Measurements from ENCODE around the gene CCDC12.

CCDC12 gene

GRCh38 chr3:46932455-46933225, 43.9 kb downstream of the CCDC12 start:
- ATAC-seq = no peak
- TF ChIP-seq ISL1 (CRISPR knock-in tag; IDR thresholded peaks at IDR 0.05) (no peak), CSRNP3 (CRISPR knock-in tag; IDR thresholded peaks at IDR 0.05) (no peak), ESRRG (CRISPR knock-in tag; IDR thresholded peaks at IDR 0.05) (no peak), TOX (CRISPR knock-in tag; IDR thresholded peaks at IDR 0.05; ENCODE audit: borderline replicate concordance) (no peak), CREB5 (CRISPR knock-in tag; IDR thresholded peaks at IDR 0.05; ENCODE audit: low read depth) (no peak), ZNF565 (CRISPR knock-in tag; conservative IDR thresholded peaks at IDR 0.05; ENCODE audit: low read depth) (no peak), ZFP30 (CRISPR knock-in tag; IDR thresholded peaks at IDR 0.05) (no peak), ZC3H10 (CRISPR knock-in tag; IDR thresholded peaks at IDR 0.05) (no peak), POU6F1 (CRISPR knock-in tag; IDR thresholded peaks at IDR 0.05; ENCODE audit: borderline replicate concordance, low read depth) (no peak), PPARA (CRISPR knock-in tag; IDR thresholded peaks at IDR 0.05; ENCODE audit: borderline replicate concordance) (no peak), TCF4 (CRISPR knock-in tag; IDR thresholded peaks at IDR 0.05; ENCODE audit: borderline replicate concordance) (no peak), PATZ1 (CRISPR knock-in tag; IDR thresholded peaks at IDR 0.05; ENCODE audit: borderline replicate concordance) (no peak)

- TF ChIP-seq TOX (CRISPR knock-in tag; IDR thresholded peaks at IDR 0.05; ENCODE audit: borderline replicate concordance) = no peak
- no peak for TF ChIP-seq SNAI2 (CRISPR knock-in tag; IDR thresholded peaks at IDR 0.05)
- TF ChIP-seq ZNF70 (CRISPR knock-in tag; IDR thresholded peaks at IDR 0.05) = no peak
- no peak for TF ChIP-seq ZFP30 (CRISPR knock-in tag; IDR thresholded peaks at IDR 0.05)
- no peak for TF ChIP-seq CSDC2 (CRISPR knock-in tag; IDR thresholded peaks at IDR 0.05)
- no peak for TF ChIP-seq CREB5 (CRISPR knock-in tag; IDR thresholded peaks at IDR 0.05; ENCODE audit: low read depth)
- no peak for TF ChIP-seq ZNF8 (CRISPR knock-in tag; IDR thresholded peaks at IDR 0.05)
- TF ChIP-seq GLIS3 (CRISPR knock-in tag; IDR thresholded peaks at IDR 0.05) = no peak
- TF ChIP-seq ZNF565 (CRISPR knock-in tag; conservative IDR thresholded peaks at IDR 0.05; ENCODE audit: low read depth) = no peak
- no peak for ATAC-seq
Observed at GRCh38 chr3:46931631-46932331, 44.8 kb downstream of the CCDC12 start.

- no peak for ATAC-seq
- TF ChIP-seq ZC3H10 (CRISPR knock-in tag; IDR thresholded peaks at IDR 0.05) = no peak
- TF ChIP-seq ZFP3 (CRISPR knock-in tag; IDR thresholded peaks at IDR 0.05) = no peak
- no peak for TF ChIP-seq TOX (CRISPR knock-in tag; IDR thresholded peaks at IDR 0.05; ENCODE audit: borderline replicate concordance)
- no peak for TF ChIP-seq CREB5 (CRISPR knock-in tag; IDR thresholded peaks at IDR 0.05; ENCODE audit: low read depth)
- no peak for TF ChIP-seq SNAI2 (CRISPR knock-in tag; IDR thresholded peaks at IDR 0.05)
- no peak for TF ChIP-seq ESRRG (CRISPR knock-in tag; IDR thresholded peaks at IDR 0.05)
- TF ChIP-seq CSDC2 (CRISPR knock-in tag; IDR thresholded peaks at IDR 0.05) = no peak
- no peak for TF ChIP-seq CSRNP3 (CRISPR knock-in tag; IDR thresholded peaks at IDR 0.05)
- no peak for TF ChIP-seq ZNF70 (CRISPR knock-in tag; IDR thresholded peaks at IDR 0.05)
- TF ChIP-seq GLIS3 (CRISPR knock-in tag; IDR thresholded peaks at IDR 0.05) = no peak
- no peak for TF ChIP-seq ZNF8 (CRISPR knock-in tag; IDR thresholded peaks at IDR 0.05)
- no peak for TF ChIP-seq RARB (CRISPR knock-in tag; IDR thresholded peaks at IDR 0.05)
- TF ChIP-seq PATZ1 (CRISPR knock-in tag; IDR thresholded peaks at IDR 0.05; ENCODE audit: borderline replicate concordance) = no peak
- no peak for TF ChIP-seq TCF4 (CRISPR knock-in tag; IDR thresholded peaks at IDR 0.05; ENCODE audit: borderline replicate concordance)
- TF ChIP-seq BACH2 (CRISPR knock-in tag; IDR thresholded peaks at IDR 0.05; ENCODE audit: borderline replicate concordance) = no peak
- TF ChIP-seq ARNTL (CRISPR knock-in tag; IDR thresholded peaks at IDR 0.05; ENCODE audit: borderline replicate concordance, low read depth) = no peak
- TF ChIP-seq ZFP30 (CRISPR knock-in tag; IDR thresholded peaks at IDR 0.05) = no peak
- no peak for TF ChIP-seq ISL1 (CRISPR knock-in tag; IDR thresholded peaks at IDR 0.05)
Observed at GRCh38 chr3:46930945-46931403, 45.6 kb downstream of the CCDC12 start.

Data from SK-N-SH treated with all-trans-retinoic acid at 6 μM for 48 hours (cell line).